ENCODE data around the gene NCOA7. TPM values are rescaled to one million over a fixed set of nuclear protein-coding genes. Genes with fewer than 3 reads are reported as not detected.

NCOA7 gene
- total and polyA plus RNA-seq, 3 donors from 2014 or later, result 7.5 to 26.7 (median 18.9) TPM

DNA sequence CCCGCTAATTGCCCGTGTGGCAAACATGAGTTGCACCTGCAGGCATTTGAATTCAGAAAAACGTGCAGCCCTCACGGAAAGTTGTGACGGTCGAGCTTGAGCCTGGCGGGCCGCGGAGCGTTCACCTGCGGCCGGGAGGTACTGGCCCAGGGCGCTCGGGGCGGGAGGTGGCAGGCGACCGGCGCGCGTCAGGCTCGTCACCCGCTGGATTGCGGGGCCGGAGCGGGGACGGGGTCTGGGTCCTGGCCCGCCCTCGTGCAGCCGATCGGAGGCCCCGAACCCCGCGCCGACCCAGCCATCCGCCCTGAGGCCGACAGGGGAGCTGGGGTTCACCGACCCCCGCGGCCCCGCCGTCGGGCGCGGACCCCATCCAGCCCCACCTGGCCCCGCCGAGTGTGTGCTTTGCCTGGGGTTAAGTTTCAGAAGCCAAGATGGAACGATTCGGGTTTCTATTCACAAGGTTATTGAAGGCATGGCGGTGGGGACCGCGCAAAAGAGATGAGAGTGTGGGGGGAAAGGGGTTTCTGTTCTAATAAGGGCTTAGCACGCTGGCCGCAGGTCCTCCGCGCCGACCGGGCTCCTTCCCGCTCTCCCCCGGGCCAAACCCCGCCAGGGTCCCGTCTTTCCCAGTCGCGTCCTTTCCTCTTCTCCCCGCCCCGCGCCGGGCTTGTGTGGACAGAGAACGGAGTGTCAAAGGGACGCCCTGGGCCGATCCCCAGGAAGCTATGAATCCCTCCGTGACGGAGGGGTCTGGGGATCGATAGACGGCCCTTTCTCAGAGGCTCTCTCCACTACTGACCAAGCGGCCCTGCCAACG lies 43.0 kb upstream of the NCOA7 start:
- WGBS, 2 donors, result 0 to 4% methylated on average over 19 to 53 of the region's 76 CpGs
- no peaks in the 10 kb centered on the region for H3K9me3 ChIP-seq
- peak overlapping the region; percentile 60 to 80 for H3K4me3 ChIP-seq
- peak; percentile 47 for DNase-seq
- intact Hi-C loops (cut with DNase I; ENCODE audit: low total_unique reads), result no loop called here
- TF ChIP-seq, protein P1, sequence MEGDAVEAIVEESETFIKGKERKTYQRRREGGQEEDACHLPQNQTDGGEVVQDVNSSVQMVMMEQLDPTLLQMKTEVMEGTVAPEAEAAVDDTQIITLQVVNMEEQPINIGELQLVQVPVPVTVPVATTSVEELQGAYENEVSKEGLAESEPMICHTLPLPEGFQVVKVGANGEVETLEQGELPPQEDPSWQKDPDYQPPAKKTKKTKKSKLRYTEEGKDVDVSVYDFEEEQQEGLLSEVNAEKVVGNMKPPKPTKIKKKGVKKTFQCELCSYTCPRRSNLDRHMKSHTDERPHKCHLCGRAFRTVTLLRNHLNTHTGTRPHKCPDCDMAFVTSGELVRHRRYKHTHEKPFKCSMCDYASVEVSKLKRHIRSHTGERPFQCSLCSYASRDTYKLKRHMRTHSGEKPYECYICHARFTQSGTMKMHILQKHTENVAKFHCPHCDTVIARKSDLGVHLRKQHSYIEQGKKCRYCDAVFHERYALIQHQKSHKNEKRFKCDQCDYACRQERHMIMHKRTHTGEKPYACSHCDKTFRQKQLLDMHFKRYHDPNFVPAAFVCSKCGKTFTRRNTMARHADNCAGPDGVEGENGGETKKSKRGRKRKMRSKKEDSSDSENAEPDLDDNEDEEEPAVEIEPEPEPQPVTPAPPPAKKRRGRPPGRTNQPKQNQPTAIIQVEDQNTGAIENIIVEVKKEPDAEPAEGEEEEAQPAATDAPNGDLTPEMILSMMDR (IDR thresholded peaks at IDR 0.05), result no peak
- no peak for TF ChIP-seq POLR2A (IDR thresholded peaks at IDR 0.05)
- H3K27ac ChIP-seq, result peak overlapping the region; percentile 83 to 90
- no peaks in the 10 kb centered on the region for H3K36me3 ChIP-seq (ENCODE audit: low read depth, missing control alignments)
- H3K4me1 ChIP-seq, result peaks cover 6% of the 10 kb centered on the region
- no peaks in the 10 kb centered on the region for H3K27me3 ChIP-seq

DNA sequence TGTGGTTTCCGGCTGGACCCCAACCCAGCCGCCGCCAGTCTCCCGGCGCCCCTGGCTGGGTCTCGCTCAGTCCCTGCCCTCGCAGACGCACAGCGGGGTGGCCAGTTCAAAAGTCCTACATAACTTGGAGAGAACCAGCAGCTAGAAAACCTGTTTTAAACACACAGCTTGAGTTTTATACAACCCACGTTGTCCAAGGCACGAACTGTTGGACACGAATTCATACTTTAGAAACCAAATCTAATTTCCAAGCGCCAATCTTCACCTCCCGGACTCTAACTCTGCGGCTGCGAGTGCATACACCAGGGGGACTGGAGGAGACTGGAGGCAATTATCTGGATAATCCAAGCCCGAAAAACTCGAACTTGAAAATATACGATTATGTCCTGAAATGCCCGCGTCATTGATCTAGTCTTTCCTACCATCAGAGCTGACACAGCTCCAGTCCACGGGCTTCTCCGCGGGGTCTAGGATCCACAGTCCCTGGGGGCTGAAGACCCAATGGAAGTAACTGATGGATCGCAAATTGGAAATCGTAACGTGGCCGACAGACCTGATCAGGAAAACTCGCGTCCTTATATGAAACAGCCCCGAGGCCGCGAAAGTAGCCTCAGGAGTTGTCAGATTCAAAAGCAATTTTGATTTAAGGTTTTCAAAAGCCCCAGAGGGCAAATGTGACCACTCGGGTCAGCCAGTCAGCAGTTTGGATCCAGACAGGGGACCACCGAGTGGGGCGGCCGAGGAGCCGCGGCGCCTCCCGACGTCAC lies 42.2 kb upstream of the NCOA7 start:
- DNase-seq, result no peak
- Histone ChIP-seq H3K36me3 (ENCODE audit: low read depth, missing control alignments) (no peaks in the 10 kb centered on the region), H3K27ac (peak overlapping the region; percentile 83 to 90), H3K9me3 (no peaks in the 10 kb centered on the region), H3K4me1 (peaks cover 6% of the 10 kb centered on the region), H3K4me3 (peak overlapping the region; percentile 60 to 80), H3K27me3 (no peaks in the 10 kb centered on the region)
- WGBS, 2 donors, result 1 to 2% methylated on average over 22 to 42 of the region's 42 CpGs
- TF ChIP-seq POLR2A (IDR thresholded peaks at IDR 0.05), result no peak
- TF ChIP-seq, protein P1 (IDR thresholded peaks at IDR 0.05), result no peak
- intact Hi-C loops (cut with DNase I; ENCODE audit: low total_unique reads), result no loop called here

DNA sequence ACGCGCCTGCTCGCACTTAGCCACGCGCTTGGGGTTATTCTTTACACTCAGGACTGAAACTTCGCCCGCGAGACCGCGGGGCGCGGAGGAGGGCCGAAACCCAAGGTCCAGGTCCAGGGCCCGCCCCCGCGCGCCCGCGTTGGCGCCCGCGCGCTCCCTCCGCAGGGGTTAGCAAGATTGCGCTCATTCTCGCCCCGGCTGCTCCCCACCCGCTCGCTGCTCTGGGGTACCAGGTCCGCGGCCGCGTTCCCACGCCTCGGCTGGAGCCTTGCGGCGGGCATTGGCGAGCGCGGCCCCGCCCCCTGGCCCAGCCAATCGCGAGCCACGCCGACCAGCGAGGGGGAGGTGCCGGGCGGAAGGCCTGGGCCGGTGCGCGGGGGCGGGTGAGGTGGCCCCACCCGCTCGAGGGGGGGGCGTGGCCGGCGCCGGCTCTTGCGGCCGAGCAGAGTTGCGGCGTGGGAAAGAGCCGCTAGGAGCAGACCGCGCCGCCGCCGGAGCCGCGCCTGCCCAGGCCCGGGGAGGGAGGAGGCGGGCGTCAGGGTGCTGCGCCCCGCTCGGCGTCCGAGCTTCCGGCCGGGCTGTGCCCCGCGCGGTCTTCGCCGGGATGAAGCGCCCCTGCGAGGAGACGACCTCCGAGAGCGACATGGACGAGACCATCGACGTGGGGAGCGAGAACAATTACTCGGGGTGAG lies 41.4 kb upstream of the NCOA7 start, which contains the start of gene HEY2:
Gene HEY2 (plus strand): TSS at position 460 of the 692 bp plus-strand sequence. CDS start 145 bp downstream, at position 605.
- intact Hi-C loops (cut with DNase I; ENCODE audit: low total_unique reads), result no loop called here
- TF ChIP-seq, protein P1 (IDR thresholded peaks at IDR 0.05), result peak in 1 of 3 experiments; percentile 5
- peak; percentile 17 for TF ChIP-seq POLR2A (IDR thresholded peaks at IDR 0.05)
- Histone ChIP-seq H3K27me3 (no peaks in the 10 kb centered on the region), H3K4me1 (peaks cover 6% of the 10 kb centered on the region), H3K27ac (peak within 1 kb of the TSS; percentile 83 to 90), H3K36me3 (ENCODE audit: low read depth, missing control alignments) (no peaks in the 10 kb centered on the region), H3K4me3 (peak within 1 kb of the TSS; percentile 60 to 80), H3K9me3 (no peaks in the 10 kb centered on the region)
- WGBS, 2 donors, result 0% methylated on average over 3 to 63 of the region's 95 CpGs
- peak; percentile 94 for DNase-seq

DNA sequence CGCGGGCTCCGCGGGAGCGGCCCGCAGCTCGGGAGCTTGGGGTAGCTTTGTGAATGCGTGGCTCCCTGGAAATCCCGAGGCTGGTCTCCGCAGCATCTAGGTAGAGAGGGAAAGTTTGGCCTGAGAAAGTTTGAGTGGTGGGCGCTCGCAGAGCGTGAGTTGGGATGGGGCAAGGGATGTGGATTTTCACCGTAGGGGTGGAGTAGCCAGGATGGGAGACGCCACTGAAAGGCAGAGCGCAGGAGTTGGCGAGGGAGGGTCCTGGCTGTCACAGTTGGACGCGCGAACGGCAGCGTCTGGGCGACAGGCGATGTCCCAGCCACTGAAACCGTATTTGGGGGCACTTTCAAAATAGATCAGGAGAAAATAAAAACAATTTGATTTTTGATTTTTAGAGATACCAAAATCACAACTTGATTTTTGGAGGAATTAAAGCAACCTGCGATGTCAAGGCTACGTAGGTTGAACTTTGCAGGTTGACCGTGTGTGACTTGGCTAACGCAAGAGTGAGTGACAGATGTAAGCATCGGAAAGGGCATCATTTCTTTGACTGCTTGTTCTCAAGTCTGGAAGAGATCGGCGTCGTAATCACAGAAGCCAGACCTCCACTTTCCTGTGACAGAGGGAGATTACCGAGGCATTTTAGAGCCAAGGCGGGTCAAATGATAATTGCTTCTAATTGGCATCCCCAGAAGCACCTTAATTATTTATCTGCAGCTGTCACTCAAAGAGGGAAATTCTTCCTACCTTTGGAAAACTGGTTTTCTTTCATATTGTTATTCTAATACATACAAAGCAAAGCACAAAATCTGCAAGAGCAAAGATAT lies 40.7 kb upstream of the NCOA7 start:
- H3K27ac ChIP-seq, result peak overlapping the region; percentile 74 to 90
- no peaks in the 10 kb centered on the region for H3K9me3 ChIP-seq
- TF ChIP-seq POLR2A (IDR thresholded peaks at IDR 0.05), result no peak
- H3K4me3 ChIP-seq, result peak overlapping the region; percentile 60 to 80
- intact Hi-C loops (cut with DNase I; ENCODE audit: low total_unique reads), result loop anchor here (5.0 kb wide), 1 partner anchor 438 kb away; no protein-coding TSS in a partner anchor
- DNase-seq, result peak; percentile 54
- H3K36me3 ChIP-seq (ENCODE audit: low read depth, missing control alignments), result no peaks in the 10 kb centered on the region
- 3% methylated on average over 25 to 35 of the region's 35 CpGs for WGBS, 2 donors
- no peaks in the 10 kb centered on the region for H3K27me3 ChIP-seq
- peaks cover 6% of the 10 kb centered on the region for H3K4me1 ChIP-seq

All from testis (tissue), 3 donors.